Measurements from ENCODE around the gene CTSL. TPM values are rescaled to one million over a fixed set of nuclear protein-coding genes. Genes with fewer than 3 reads are reported as not detected.

The CTSL gene
- total RNA-seq, 1 experiment from 2014 or later, result 17.0 TPM

DNA sequence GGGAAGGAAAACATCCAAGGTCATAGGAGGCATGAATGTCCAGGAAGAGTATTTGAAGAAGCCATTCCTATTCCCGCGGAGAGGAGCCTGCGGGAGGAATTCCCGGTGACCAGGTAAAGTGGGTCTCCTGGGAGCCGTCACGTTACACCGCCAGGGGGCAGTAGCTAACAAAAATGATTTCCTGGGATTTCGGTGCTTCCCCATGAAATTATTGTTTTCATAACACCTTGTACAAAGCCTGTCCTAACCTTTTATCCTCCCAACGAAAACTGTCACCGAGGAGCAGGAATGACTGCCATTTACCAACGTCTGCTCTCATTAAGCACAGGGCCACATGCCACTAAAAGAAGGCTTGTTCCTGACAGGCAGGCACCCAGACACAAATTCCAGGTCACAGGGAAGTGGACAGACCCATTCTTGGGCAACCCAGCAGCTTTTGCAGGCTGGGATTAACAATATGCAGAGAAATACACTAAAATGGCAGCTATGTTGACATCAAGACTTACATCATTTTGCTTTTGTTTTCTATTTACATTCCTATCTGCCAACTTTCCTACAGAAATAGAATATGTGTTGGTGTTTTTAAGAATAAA is 41.2 kb upstream of the CTSL start:
- no TSS peak for BruUV-seq (replicated peaks)
- ChIA-PET POLR2A (ENCODE audit: low non-redundant PET) (no interaction called here), CTCF (interaction anchor here (0.6 to 1.3 kb wide), 4 partner anchors 22 to 199 kb away, joined by 3 to 4 read pairs (median 3); no protein-coding TSS in a partner anchor)
- H3K4me1 ChIP-seq (ENCODE audit: insufficient read depth, low read length, poor library complexity, severe bottlenecking), result no peaks in the 10 kb centered on the region
- H3K9me3 ChIP-seq (ENCODE audit: low read depth, low read length, poor library complexity, severe bottlenecking), result no peaks in the 10 kb centered on the region
- intact Hi-C loops (cut with micrococcal nuclease; ENCODE audit: unreplicated experiment), result no loop called here
- no peak overlapping the region for H3K27ac ChIP-seq (ENCODE audit: low read depth, low read length, poor library complexity, severe bottlenecking)
- DNase-seq (ENCODE audit: low spot score), result peak; percentile 38
- no peaks in the 10 kb centered on the region for H3K27me3 ChIP-seq (replicated peaks; ENCODE audit: insufficient read depth, low read depth, low read length, poor library complexity)
- H3K4me3 ChIP-seq (ENCODE audit: low read depth, low read length, poor library complexity, severe bottlenecking), result no peak overlapping the region
- TF ChIP-seq EZH2 (IDR thresholded peaks at IDR 0.05; ENCODE audit: borderline replicate concordance, low read depth, low read length, poor library complexity, severe bottlenecking), result no peak
- TF ChIP-seq, protein P1, sequence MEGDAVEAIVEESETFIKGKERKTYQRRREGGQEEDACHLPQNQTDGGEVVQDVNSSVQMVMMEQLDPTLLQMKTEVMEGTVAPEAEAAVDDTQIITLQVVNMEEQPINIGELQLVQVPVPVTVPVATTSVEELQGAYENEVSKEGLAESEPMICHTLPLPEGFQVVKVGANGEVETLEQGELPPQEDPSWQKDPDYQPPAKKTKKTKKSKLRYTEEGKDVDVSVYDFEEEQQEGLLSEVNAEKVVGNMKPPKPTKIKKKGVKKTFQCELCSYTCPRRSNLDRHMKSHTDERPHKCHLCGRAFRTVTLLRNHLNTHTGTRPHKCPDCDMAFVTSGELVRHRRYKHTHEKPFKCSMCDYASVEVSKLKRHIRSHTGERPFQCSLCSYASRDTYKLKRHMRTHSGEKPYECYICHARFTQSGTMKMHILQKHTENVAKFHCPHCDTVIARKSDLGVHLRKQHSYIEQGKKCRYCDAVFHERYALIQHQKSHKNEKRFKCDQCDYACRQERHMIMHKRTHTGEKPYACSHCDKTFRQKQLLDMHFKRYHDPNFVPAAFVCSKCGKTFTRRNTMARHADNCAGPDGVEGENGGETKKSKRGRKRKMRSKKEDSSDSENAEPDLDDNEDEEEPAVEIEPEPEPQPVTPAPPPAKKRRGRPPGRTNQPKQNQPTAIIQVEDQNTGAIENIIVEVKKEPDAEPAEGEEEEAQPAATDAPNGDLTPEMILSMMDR (conservative IDR thresholded peaks at IDR 0.05; ENCODE audit: low read depth, low read length), result peak; percentile 78
- peaks cover 91% of the 10 kb centered on the region for H3K36me3 ChIP-seq (ENCODE audit: insufficient read depth, low read length, poor library complexity, severe bottlenecking)

DNA sequence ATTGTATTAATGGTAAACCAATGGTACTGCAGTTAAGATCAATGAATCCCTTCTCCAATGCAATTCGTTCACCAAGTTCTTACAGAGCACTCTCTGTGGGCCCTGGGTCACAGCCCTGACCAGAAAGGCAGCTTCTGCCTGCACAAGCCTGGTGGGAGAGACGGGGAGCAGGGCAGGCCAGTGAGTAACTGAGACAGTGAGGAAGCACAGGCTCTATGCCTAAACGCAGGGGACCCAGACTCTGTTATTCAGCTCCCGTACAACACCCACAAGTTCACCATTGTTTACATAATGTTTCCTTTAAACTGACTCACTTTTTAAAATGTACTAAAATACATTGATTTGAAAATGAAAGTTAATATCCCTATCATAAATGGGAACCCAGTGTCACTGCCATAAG is 40.5 kb upstream of the CTSL start:
- Histone ChIP-seq H3K36me3 (ENCODE audit: insufficient read depth, low read length, poor library complexity, severe bottlenecking) (peaks cover 94% of the 10 kb centered on the region), H3K27me3 (replicated peaks; ENCODE audit: insufficient read depth, low read depth, low read length, poor library complexity) (no peaks in the 10 kb centered on the region), H3K4me3 (ENCODE audit: low read depth, low read length, poor library complexity, severe bottlenecking) (no peak overlapping the region), H3K9me3 (ENCODE audit: low read depth, low read length, poor library complexity, severe bottlenecking) (no peaks in the 10 kb centered on the region), H3K4me1 (ENCODE audit: insufficient read depth, low read length, poor library complexity, severe bottlenecking) (no peaks in the 10 kb centered on the region), H3K27ac (ENCODE audit: low read depth, low read length, poor library complexity, severe bottlenecking) (peak overlapping the region; percentile 16)
- TF ChIP-seq EZH2 (IDR thresholded peaks at IDR 0.05; ENCODE audit: borderline replicate concordance, low read depth, low read length, poor library complexity, severe bottlenecking), result no peak
- TF ChIP-seq, protein P1 (conservative IDR thresholded peaks at IDR 0.05; ENCODE audit: low read depth, low read length), result no peak
- TSS peak; percentile 7 for BruUV-seq (replicated peaks)
- ChIA-PET POLR2A (ENCODE audit: low non-redundant PET) (no interaction called here), CTCF (no interaction called here)
- intact Hi-C loops (cut with micrococcal nuclease; ENCODE audit: unreplicated experiment), result no loop called here
- DNase-seq (ENCODE audit: low spot score), result no peak

DNA sequence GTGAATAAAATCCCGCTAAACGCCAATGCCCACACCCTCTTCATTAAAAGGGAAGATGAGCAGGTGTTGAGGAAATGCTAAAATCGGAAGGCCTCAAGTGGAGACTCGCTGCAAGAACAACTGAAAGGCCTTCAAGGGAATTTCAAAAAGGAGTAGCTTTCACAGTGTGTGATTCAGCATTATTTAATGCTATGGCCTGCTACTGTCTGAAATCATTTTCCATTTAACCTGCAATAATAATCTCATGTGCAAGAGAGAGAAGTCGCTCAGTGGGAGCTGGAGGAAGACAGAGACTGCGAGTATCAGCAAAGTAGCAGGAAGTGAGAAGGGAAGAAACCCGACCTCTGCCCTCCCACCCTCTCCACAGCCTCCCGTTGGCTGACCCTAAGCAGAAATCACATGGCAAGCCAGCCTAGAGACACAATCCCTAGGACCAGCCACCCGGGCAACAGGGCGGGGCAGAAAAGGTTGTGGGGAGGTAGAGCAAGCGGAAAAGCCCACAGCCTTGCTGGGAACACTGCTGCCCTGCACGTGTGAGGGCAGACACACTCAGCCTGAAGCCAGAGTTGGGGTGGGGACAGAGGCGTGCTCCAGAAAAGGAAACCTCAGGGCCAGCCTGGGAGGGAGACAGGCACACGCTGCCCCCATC is 39.9 kb upstream of the CTSL start:
- H3K27ac ChIP-seq (ENCODE audit: low read depth, low read length, poor library complexity, severe bottlenecking), result peak overlapping the region; percentile 16
- H3K9me3 ChIP-seq (ENCODE audit: low read depth, low read length, poor library complexity, severe bottlenecking), result no peaks in the 10 kb centered on the region
- no peaks in the 10 kb centered on the region for H3K4me1 ChIP-seq (ENCODE audit: insufficient read depth, low read length, poor library complexity, severe bottlenecking)
- H3K27me3 ChIP-seq (replicated peaks; ENCODE audit: insufficient read depth, low read depth, low read length, poor library complexity), result no peaks in the 10 kb centered on the region
- POLR2A ChIA-PET (ENCODE audit: low non-redundant PET), result no interaction called here
- TF ChIP-seq, protein P1 (conservative IDR thresholded peaks at IDR 0.05; ENCODE audit: low read depth, low read length), result no peak
- no peak for TF ChIP-seq EZH2 (IDR thresholded peaks at IDR 0.05; ENCODE audit: borderline replicate concordance, low read depth, low read length, poor library complexity, severe bottlenecking)
- intact Hi-C loops (cut with micrococcal nuclease; ENCODE audit: unreplicated experiment), result no loop called here
- no TSS peak for BruUV-seq (replicated peaks)
- H3K36me3 ChIP-seq (ENCODE audit: insufficient read depth, low read length, poor library complexity, severe bottlenecking), result peaks cover 94% of the 10 kb centered on the region
- CTCF ChIA-PET, result no interaction called here
- no peak for DNase-seq (ENCODE audit: low spot score)
- H3K4me3 ChIP-seq (ENCODE audit: low read depth, low read length, poor library complexity, severe bottlenecking), result no peak overlapping the region

Measured in A673 (cell line).